GM18511 (cell line): Measurements from ENCODE around the gene SLC22A5.
A peak's percentile ranks its signal among the peaks of the same experiment; 100 is the strongest.

ENCODE experiments used
- ATAC-seq: cut with Tn5 transposase; IDR thresholded peaks from one replicate; pipeline ENCODE4 v1.9.1; 2021; ENCODE audit warnings: mild to moderate bottlenecking, moderate library complexity; ENCODE audit not compliant: unreplicated experiment

The SLC22A5 gene

DNA sequence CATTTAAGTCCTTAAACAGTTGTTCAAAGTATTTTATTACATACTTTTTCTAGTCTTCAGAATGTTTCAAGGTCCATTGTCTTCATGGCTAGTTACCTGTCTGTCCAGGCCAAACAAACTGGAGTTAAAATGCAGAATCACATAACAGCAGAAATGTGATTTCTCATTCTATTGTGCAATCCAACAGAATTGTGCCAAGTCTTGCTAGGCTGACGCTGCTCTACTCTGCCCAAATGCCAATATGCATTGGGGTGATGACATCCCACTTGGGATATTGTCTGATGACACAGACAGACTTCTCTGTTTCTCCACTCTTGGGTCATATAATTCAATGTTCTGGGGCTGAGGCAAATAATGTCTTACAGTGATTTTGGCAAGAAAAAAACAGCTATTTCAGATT lies 5.2 kb upstream of the SLC22A5 start:
- ATAC-seq, result no peak

DNA sequence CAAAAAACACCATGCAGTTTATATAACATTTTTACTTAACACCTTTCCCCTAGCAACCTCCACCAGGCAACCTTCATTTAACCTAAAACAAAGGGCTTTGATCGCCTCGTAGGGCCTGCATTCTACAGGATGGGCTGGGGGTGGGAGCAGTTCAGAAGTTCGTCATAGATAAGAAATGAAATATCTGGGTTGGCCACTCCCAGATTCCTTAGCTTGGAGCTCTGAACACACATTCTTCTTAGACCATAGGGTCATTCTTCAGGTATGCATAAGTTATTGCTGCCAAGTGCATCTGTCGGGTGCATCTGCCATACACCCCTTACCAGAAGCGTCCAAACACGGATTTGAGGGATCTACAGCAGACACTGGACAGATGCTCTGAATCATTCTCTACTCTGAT lies 4.3 kb upstream of the SLC22A5 start:
- no peak for ATAC-seq

DNA sequence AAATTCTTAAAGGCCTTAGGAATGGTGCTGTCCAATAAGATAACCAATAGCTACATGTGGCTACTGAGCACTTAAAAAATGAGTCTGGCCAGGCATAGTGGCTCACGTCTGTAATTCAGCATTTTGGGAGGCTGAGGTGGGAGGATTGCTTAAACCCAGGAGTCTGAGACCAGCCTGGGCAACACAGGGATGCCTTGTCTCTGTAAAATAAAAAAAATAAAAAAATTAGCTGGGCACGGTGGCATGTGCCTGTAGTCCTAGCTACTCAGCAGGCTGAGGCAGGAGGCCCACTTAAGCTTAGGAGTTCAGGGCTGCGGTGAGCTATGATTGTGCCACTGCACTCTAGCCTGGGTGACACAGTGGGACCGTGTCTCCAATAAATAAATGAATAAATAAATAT lies 1.3 kb upstream of the SLC22A5 start:
- no peak for ATAC-seq

DNA sequence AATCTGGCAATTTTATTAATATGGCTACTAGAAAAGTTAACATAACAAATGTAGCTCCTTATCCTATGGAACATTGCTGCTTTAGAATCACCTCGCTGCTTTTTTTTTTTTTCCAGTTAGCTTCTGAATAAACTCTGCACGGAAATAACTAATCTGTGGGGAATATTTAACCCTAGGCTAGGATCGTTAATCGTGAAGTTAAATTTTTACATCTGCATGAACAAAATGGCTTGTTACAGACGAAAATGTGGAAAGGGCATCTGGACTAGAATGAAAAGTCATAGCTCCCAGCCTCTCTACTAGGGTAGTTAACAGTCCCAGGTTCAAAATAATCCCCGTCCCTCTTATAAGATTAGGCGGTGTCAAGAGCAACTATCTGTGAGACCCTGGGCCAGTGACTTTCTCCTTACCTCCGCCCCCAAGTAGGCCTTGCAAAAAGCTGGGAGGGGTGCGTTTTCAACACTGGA lies 470 bp upstream of the SLC22A5 start:
- no peak for ATAC-seq

- no peak for ATAC-seq
Measured at GRCh38 chr5:132370181-132370970, 866 bp downstream of the SLC22A5 start.

DNA sequence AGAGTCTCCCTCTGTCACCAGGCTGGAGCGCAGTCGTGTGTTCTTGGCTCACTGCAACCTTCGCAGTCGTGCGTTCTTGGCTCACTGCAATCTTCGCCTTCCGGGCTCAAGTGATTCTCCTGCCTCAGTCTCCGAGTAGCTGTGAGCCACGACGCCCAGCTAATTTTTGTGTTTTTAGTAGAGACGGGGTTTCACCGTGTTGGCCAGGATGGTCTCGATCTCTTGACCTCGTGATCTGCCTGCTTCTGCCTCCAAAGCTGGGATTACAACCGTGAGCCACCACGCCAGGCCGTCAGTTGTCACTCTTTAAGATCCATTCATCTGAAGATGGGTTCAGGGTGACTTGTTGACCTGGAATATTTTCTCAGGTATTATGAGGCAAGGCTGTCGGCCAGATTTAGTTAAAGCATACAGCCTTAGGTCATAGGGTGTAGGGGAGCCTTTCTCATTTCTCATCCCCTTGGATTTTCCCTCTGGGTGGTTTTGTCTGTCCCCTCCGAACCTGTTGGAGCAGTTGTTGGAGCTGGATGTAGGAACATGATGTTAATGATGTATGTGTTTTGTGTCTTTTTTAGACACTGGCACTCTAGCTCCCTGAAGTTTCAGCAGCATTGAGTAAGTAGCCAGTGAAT lies 1.6 kb downstream of the SLC22A5 start:
- no peak for ATAC-seq

GRCh38 chr5:132371603-132371994 lies 2.1 kb downstream of the SLC22A5 start:
- no peak for ATAC-seq

- ATAC-seq, result no peak
Measured at GRCh38 chr5:132372127-132372526, 2.6 kb downstream of the SLC22A5 start.

DNA sequence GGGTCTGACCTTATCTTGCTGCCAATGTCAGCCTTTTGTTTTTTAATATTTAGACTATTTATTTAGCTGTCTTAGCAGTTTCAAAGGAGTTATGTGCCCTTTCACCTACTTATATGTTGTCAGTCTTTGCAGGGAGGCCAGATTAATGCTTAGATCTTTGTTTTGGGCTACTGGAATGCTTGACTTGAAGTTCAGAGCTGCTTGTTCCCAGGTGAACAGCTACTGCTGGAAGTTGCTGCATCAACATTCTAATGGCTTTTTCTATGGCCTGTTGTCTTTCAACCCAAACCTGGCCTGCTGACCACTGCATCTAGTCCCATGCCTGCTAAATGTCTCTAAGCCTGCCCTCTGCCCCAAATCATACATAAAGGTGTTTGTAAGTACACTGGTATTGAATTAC lies 3.0 kb downstream of the SLC22A5 start:
- ATAC-seq, result no peak

- ATAC-seq, result no peak
Measured at GRCh38 chr5:132375957-132376356, 6.4 kb downstream of the SLC22A5 start.

DNA sequence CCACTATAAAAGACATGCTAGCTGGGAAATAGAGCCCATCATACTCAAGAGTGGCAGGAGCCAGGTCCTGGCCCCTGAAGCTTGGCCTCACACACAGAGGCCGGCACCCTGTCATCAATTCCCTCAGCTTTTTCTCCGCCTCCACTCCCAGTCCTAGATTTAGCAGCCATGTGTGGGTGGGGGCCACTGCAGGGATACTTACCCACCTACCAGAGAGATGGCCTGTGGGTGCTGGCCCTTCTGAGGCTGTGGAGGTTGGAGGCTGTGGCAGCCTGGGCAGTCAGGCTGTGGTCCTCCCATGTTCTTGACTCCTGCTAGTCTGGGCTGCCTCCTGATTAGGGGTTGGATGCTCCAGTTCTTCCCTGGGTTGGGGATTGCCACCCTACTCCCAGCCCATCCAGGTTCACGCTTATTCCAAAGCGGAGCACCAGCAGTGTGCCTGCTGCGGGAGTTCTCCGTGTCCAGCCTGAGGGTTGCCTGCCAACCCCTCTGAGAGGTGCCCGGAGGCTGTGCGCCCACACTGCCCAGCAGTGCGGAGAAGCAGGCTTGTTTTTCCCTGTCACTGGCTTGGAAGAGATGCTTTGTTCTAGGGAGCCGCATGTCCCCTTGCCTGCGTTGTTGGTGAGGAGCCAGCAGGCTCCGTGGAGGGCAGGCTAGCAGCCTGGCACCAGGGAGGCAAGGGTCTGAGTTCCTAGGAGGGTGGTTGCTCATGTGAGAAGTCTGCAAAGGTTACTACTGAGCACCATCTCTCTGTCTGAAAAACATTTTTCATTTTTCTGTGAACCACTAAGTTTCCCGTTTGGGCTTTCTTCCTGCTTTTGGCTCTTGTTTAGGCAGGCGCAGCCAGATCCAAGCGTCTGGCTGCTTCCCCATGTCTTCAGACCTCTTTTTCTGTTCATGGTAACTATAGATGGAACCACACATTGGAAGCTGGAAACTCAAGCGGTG lies 7.5 kb downstream of the SLC22A5 start:
- no peak for ATAC-seq

GRCh38 chr5:132377738-132378137 lies 8.2 kb downstream of the SLC22A5 start:
- ATAC-seq, result no peak

GRCh38 chr5:132378580-132378979 lies 9.1 kb downstream of the SLC22A5 start:
- ATAC-seq, result no peak

GRCh38 chr5:132380047-132380446 lies 10.5 kb downstream of the SLC22A5 start:
- ATAC-seq, result no peak

DNA sequence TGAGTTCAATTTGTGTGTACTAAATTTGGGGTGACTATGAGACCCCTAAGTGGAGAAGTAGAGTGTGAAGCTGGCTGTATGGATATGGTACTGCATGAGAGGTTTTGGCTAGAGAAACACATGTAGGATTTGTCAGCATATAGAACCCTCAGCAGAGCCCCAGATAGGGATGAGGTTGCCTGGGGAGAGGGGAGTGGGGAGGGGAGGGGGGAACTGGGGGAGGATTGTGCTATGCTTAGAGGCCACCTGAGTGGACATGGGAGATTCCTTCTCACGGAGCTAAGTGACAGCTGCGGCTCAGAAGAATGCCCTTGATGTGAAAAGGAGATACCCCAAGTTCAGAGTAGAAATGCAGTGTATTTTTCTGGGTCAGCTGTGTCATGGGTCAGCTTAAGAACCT lies 11.2 kb downstream of the SLC22A5 start:
- ATAC-seq, result no peak

DNA sequence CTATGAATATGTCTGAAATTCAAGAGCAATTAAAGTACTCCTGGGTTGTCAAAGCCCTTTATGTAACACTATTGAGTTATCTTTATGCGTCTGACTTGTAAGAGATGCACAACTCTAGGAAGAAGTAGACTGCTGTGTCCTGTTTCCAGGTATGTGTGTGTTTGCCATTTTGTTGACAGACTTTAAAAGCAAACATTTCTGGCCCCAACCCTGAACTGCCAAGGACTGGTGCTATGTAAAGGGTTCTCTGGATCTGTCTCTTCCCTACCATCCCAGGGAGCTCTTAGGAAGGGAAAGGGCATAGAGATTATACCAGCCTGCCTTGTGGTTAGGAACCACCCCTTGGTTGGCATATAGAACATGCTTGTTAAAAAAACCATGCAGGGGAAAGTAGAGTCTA lies 12.1 kb downstream of the SLC22A5 start:
- no peak for ATAC-seq

DNA sequence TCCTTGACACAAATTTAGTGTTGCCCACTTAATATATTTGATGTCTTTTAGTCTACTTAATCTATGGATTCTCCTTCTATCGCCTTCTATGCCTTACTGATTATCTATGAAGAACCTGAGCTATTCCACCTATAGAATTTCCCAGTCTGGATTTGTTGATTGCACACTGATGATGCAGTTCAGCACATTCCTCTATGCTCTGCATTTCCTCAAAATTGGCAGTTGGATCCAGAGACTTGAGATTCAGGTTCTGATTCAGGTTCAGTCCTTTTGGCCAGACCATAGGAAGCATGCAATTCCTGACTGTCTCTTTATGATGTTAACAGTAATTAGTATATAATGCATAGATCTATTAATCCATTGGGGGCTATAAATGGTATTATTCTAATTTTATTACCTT lies 13.8 kb downstream of the SLC22A5 start:
- no peak for ATAC-seq

DNA sequence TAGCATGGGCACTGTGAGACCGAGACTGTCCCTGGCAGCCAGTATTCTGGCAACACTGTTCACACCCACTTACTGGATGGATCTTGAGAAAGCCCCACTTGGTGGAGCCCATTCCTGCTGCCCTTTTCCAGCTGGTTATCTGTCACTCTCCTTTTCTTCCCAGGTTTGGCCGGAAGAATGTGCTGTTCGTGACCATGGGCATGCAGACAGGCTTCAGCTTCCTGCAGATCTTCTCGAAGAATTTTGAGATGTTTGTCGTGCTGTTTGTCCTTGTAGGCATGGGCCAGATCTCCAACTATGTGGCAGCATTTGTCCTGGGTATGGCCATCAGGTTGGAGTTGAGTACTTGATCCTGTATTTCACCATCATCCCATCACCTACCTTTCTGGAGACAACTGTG lies 14.5 kb downstream of the SLC22A5 start:
- no peak for ATAC-seq

DNA sequence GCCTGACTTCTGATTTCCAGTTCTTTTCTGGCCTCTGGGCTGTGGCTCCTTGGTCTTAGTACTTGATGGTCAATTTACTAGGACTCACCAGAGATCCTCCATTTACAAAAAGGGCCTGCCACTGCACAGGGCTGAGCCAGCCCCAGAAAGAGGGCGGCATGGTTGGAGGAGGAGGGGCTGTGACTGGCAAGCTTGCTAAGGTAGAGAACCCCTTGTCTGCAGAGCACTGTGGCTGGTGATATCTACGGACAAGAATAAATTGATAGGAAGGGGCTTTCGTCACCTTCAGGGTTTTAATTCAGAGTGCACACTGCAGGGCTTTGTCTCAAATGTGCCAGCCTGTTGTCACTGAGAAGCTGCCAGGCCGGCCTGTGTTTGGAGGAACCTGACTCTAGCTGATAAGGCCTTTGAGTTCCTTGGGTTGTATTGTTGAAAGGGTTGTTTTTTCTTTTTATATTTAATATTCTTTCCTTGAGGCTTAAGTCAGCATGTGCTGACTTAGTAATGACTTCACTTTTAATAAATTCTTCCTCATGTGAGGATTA lies 15.1 kb downstream of the SLC22A5 start:
- ATAC-seq, result no peak

GRCh38 chr5:132385326-132386105 lies 16.0 kb downstream of the SLC22A5 start:
- peak; percentile 56 for ATAC-seq
